Colonic mucosa (tissue), 4 donors: ENCODE results near the gene TMEM150A. TPM values are rescaled to one million over a fixed set of nuclear protein-coding genes. Genes with fewer than 3 reads are reported as not detected.
A peak's percentile ranks its signal among the peaks of the same experiment; 100 is the strongest.

Experiments used
- DNase-seq: peaks from one replicate; pipeline ENCODE4 v3.0.0-alpha.2; 2020
- H3K27ac ChIP-seq: fragments of 200-600 bp; one replicate; pipeline ENCODE4 v1.8.0; 2021
- H3K27me3 ChIP-seq: fragments of 200-600 bp; one replicate; pipeline ENCODE4 v1.8.0; 2021
- H3K36me3 ChIP-seq: fragments of 200-600 bp; one replicate; pipeline ENCODE4 v1.8.0; 2021
- H3K4me1 ChIP-seq: fragments of 200-600 bp; one replicate; pipeline ENCODE4 v1.8.0; 2021; ENCODE audit warnings: mild to moderate bottlenecking
- H3K4me3 ChIP-seq: fragments of 200-600 bp; one replicate; pipeline ENCODE4 v1.8.0; 2021
- H3K9ac ChIP-seq, 2 donors: one replicate each; pipeline ENCODE4 v1.7.0; 2013; ENCODE audit warnings: control low read depth in 2 of 2, low read depth in 2 of 2, low read length in 2 of 2
- H3K9me3 ChIP-seq: fragments of 200-600 bp; one replicate; pipeline ENCODE4 v1.8.0; 2021
- CTCF ChIP-seq: fragments of 200-600 bp; IDR thresholded peaks from one replicate; pipeline ENCODE4 v1.8.0; 2022; ENCODE audit warnings: antibody characterized with exemption, mild to moderate bottlenecking
- intact Hi-C: fragments of 100-400 bp; cut with DNase I; formaldehyde crosslinking; loops from one replicate; pipeline ENCODE4 v1.14.1; 2022
- total RNA-seq, 2 donors: library from RNA; stranded (reverse); fragmentation: NEBNext Ultra II Directional in 1 of 2; extraction: Animal tissue kit (Norgen Biotek cat#: 25700) in 1 of 2; gene quantifications; one replicate each; pipeline ENCODE4 v1.2.1, GENCODE V29; 2021
- donor health status: healthy.
- donor health status: DM: no; HTN: no; CAD: no.
- donor health status: DM: no; HTN: no; CAD: no.

Gene TMEM150A
- total RNA-seq, 2 donors from 2014 or later = 5.2 to 7.2 TPM

DNA sequence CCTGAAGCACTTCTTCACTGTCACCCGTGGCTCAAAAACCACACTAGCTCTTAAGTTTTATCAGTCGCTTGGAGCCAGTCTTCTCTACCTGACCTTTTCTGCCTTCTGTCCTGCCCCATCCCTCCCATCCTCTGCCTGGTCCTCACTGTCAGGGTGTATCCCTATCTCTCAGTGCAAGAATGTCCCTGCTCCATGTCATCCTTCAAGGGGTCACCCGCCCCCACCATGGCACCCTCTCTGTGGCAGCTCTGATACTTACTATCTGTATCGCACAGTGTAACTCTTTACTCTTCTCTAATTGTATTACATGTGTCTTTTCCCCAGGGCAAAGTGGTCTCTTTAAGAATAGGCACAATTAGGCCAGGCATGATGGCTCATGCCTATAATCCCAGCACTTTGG is 13.9 kb downstream of the TMEM150A start:
- Histone ChIP-seq H3K9me3 (no peaks in the 10 kb centered on the region), H3K27ac (no peak overlapping the region), H3K4me1 (peaks cover 8% of the 10 kb centered on the region), H3K4me3 (no peak overlapping the region), H3K36me3 (no peaks in the 10 kb centered on the region), H3K9ac (no peak overlapping the region), H3K27me3 (no peaks in the 10 kb centered on the region)
- no peak for TF ChIP-seq CTCF
- no peak for DNase-seq
- intact Hi-C loops = no loop called here

DNA sequence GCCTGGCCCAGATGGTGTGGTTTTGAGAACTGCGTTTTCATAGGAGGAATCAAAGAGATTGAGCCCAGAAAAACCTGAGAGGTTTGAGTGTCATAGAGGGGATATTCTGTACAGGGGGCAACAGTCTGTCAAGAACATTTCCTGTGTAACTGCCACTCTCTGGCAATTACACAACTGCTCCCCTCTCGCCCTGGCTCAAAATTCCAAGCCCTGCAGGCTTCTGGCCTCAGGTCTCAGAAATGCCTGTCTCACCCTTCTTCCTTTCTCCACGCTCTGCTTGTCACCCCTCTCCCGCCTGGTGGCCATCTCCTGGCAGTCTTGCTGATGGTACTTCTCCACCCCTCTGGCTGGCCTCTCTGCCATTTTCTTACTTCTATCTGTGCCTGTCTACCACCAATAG is 14.3 kb downstream of the TMEM150A start:
- Histone ChIP-seq H3K27ac (peak overlapping the region; percentile 23), H3K4me3 (no peak overlapping the region)

GRCh38 chr2:85585781-85586105 is 16.8 kb downstream of the TMEM150A start:
- intact Hi-C loops = no loop called here
- H3K4me3 ChIP-seq = no peak overlapping the region
- peaks cover 8% of the 10 kb centered on the region for H3K4me1 ChIP-seq
- DNase-seq = no peak
- H3K36me3 ChIP-seq = no peaks in the 10 kb centered on the region
- H3K27ac ChIP-seq = peak overlapping the region; percentile 78
- H3K9ac ChIP-seq = no peak overlapping the region
- TF ChIP-seq CTCF = no peak
- H3K9me3 ChIP-seq = no peaks in the 10 kb centered on the region
- H3K27me3 ChIP-seq = no peaks in the 10 kb centered on the region

More for the DNA sequence above, 14.3 kb downstream of the TMEM150A start:
- Histone ChIP-seq H3K27me3 (no peaks in the 10 kb centered on the region), H3K9ac (no peak overlapping the region), H3K4me1 (peaks cover 8% of the 10 kb centered on the region), H3K36me3 (no peaks in the 10 kb centered on the region), H3K9me3 (no peaks in the 10 kb centered on the region)
- no peak for TF ChIP-seq CTCF
- DNase-seq = no peak
- intact Hi-C loops = no loop called here

DNA sequence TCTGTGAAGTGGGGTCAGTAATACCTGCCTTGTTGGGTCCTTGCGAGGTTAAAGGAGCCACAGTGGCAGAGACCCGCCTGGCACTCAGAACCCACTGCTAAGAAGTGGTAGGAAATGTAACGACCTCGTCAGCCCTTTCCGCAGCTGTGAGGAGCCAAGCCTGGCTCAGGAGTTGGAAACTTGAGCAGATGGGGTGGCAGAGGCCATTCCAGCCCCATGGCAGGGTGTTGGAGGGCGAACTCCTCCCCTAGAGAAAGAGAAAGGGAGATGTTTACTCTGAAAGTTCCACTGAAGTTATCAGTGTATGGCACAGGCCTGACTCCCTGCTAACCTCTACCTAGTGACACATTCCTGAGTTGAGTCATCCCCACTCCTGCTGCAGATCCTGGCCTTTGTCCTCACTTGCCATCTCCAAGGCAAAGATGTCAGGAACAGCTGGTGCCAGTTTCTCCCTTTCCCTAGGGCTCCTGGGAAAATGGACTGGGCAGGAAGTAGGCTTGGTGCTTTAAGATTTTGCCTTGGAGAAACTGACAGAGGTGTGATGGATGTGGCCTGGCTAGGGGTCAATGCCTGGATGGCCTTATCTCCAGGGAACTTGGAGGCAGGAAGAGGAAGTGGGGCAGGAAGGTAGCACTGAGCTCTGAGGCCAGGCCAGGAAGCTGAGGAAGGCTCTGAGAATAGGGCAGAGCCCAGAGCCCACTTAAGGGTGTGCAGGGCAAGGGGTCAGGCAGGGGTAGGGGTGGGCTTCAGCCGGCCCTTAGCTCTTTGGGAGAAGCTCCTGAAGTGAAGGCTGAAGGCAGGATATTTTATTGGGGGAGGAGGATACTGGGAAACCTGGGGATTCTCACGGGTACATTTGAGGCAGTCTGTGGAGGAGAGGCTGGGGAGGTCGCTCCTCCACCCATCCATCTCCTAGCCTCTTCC is 17.4 kb downstream of the TMEM150A start:
- intact Hi-C loops = no loop called here
- Histone ChIP-seq H3K27me3 (no peaks in the 10 kb centered on the region), H3K4me3 (peak overlapping the region; percentile 49), H3K27ac (peak overlapping the region; percentile 78), H3K9ac (peak overlapping the region; percentile 52 to 90), H3K36me3 (no peaks in the 10 kb centered on the region), H3K9me3 (no peaks in the 10 kb centered on the region), H3K4me1 (peaks cover 8% of the 10 kb centered on the region)
- DNase-seq = peak; percentile 79
- TF ChIP-seq CTCF = no peak

DNA sequence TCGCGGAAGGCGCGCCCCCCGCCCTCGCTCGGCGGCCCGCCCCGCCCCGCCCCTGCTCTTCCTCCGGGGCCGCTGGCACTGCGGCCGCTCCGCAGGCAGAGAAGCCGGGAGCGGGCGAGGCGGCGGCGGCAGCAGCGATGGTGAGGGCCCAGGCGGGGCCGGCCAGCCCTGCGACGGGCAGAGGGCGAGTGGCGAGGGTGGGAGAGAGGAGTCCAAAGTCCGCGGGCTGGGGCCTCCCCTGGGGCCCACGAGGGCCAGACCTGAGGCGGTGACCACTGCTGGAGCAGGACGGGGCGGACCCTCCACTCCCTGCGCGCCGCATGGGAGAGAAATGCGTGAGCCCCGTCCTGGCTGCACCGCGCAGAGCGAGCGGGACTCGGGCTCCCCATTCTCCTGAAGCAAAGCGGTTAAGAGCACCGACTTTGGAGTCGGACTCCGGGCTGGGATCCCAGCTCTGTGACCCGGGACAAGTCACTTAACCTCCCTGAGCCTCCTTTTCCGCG is 18.1 kb downstream of the TMEM150A start, which contains the start of gene VAMP5:
Gene VAMP5, plus strand, starts transcription at position 78 of the 503 bp plus-strand sequence. Its CDS starts 60 bp downstream, at position 138.
- intact Hi-C loops = no loop called here
- no peaks in the 10 kb centered on the region for H3K36me3 ChIP-seq
- peaks cover 8% of the 10 kb centered on the region for H3K4me1 ChIP-seq
- no peaks in the 10 kb centered on the region for H3K9me3 ChIP-seq
- H3K27me3 ChIP-seq = no peaks in the 10 kb centered on the region
- DNase-seq = peak; percentile 59
- no peak for TF ChIP-seq CTCF
- H3K9ac ChIP-seq = peak within 1 kb of the TSS; percentile 52 to 90
- H3K4me3 ChIP-seq = peak within 1 kb of the TSS; percentile 49
- H3K27ac ChIP-seq = peak within 1 kb of the TSS; percentile 78
